SK-N-MC (cell line): ENCODE data around the gene PPP1R2B.

Experiments used
- EZH2 ChIP-seq: fragments of 200-600 bp; sonication (generic); IDR thresholded peaks from one replicate; pipeline ENCODE4 v1.6.1; 2017; ENCODE audit warnings: antibody characterized with exemption
- POLR2AphosphoS5 ChIP-seq: IDR thresholded peaks from 2 replicates; pipeline ENCODE4 v1.6.1; 2012; ENCODE audit warnings: mild to moderate bottlenecking, low read depth, low read length, borderline replicate concordance

- no peak for TF ChIP-seq EZH2
- no peak for TF ChIP-seq POLR2AphosphoS5
Measured at GRCh38 chr5:156883316-156883875, 33.3 kb downstream of the PPP1R2B start.
